SK-N-SH treated with all-trans-retinoic acid at 6 μM for 48 hours (cell line): ENCODE results near the gene SKA1.

Experiments used
- ARNTL ChIP-seq: fragments of 450-650 bp; formaldehyde crosslinking; IDR thresholded peaks from 2 replicates; pipeline ENCODE4 v1.5.0; 2020; ENCODE audit warnings: low read depth, mild to moderate bottlenecking, moderate library complexity, borderline replicate concordance
- GLIS3 ChIP-seq: fragments of 250-450 bp; sonication (Bioruptor Pico); IDR thresholded peaks from 2 replicates; pipeline ENCODE4 v1.5.0; 2020; ENCODE audit warnings: mild to moderate bottlenecking, moderate library complexity
- OSR1 ChIP-seq: fragments of 250-450 bp; sonication (Bioruptor Pico); IDR thresholded peaks from 2 replicates; pipeline ENCODE4 v1.8.0; 2022; ENCODE audit warnings: moderate library complexity, mild to moderate bottlenecking, inconsistent platforms

- TF ChIP-seq OSR1 (CRISPR knock-in tag) (no peak), GLIS3 (CRISPR knock-in tag) (no peak), ARNTL (CRISPR knock-in tag) (no peak)
Observed at GRCh38 chr18:50439460-50440015, 64.7 kb downstream of the SKA1 start.
